ENCODE measurements around the gene CFAP92. TPM values are rescaled to one million over a fixed set of nuclear protein-coding genes. Genes with fewer than 3 reads are reported as not detected.

Gene CFAP92
- polyA plus RNA-seq, 1 donor: 1.1 TPM

DNA sequence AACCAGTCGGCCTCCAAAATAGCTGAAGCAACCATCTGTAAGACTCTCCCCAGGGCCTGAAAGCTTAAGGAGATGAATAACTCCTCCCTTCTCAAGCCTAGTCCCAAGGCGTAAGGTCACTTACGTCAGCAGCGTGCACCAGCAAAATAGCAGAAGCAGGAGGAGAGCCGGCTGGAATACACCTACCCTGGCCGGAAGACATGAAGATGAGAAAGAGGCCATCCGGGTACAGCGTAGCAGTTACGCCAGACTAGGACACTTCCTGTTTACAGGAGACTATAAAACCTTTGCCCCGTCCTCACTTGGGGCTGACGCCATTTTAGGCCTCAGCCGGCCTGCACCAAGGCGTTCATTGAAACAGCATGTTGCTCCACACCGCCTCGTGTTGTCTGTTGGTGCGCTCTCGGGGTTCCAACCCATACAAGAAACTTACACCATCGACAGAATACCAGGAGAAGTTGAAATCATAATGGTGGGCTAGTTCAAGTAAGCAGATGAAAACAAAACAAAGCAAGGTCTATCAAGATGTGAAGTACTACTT lies 2.5 kb downstream of the CFAP92 start:
- DNase-seq (ENCODE audit: low read depth): no peak

DNA sequence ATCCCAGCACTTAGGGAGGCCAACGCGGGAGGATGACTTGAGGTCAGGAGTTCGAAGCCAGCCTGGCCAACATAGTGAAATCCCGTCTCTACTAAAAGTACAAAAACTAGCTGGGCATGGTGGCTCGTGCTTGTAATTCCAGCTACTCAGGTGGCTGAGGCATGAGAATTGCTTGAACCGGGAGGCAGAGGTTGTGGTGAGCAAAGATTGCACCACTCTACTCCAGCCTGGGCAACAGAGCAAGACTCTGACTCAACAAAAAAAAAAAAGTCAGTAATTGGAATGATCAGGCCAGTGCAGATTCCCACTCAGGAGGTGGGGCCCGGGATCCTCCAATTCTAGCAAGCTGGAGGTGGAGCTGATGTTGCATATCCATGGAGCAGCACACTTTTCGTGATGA lies 5.6 kb downstream of the CFAP92 start:
- DNase-seq (ENCODE audit: low read depth): no peak

DNA sequence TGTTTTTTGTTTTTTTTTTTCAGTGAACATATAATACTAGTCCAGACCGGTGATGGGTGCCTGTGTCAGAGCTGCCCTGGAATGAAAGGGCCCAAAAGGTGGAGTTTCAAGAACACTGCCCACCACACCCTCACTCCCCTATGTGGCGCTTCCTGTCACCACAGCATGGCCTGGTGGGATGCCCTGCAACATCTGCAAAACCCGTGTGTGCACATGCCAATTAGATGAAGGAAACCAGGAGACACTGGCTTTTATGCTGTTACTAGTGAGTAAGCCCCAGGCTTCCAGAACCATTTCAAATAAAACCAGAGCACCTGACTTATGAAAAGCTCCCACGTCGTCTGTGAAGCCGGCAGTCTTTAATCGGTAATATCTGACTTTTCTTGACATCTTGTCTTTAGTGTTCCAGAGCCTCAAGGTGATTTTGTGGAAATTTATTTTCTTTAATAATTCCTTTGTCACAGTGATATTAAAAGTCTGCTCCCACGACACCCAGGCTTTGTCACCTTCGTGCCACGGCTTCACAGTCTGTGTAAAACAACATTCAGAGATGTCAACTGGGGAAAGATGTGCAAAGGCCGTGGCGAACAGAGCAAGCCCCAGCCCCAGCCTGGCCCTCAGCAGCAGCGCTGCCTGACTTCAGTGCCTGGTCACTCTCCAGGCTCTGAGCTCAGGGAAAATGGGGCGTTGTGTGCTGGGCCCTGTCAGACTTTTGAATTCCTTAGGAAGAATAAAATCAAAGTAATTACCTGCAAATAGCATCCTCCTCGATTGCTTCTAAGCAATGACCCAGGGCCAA lies 6.4 kb downstream of the CFAP92 start:
- no peak for DNase-seq (ENCODE audit: low read depth)

DNA sequence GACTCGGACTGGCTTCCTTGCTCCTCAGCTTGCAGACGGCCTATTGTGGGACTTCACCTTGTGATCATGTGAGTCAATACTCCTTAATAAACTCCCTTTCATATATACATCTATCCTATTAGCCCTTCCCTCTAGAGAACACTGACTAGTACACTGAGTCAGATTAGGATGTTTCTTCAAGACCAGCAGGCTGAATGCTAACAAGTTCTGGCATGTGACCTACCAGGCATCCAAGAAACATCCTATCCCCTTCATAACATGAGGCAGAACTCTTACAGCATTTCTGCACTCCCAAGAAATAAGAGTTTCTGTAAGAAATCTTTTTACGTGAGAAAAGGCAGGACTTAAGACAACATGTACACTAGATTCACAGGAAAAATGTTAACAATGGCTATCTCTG lies 9.3 kb downstream of the CFAP92 start:
- no peak for DNase-seq (ENCODE audit: low read depth)

DNA sequence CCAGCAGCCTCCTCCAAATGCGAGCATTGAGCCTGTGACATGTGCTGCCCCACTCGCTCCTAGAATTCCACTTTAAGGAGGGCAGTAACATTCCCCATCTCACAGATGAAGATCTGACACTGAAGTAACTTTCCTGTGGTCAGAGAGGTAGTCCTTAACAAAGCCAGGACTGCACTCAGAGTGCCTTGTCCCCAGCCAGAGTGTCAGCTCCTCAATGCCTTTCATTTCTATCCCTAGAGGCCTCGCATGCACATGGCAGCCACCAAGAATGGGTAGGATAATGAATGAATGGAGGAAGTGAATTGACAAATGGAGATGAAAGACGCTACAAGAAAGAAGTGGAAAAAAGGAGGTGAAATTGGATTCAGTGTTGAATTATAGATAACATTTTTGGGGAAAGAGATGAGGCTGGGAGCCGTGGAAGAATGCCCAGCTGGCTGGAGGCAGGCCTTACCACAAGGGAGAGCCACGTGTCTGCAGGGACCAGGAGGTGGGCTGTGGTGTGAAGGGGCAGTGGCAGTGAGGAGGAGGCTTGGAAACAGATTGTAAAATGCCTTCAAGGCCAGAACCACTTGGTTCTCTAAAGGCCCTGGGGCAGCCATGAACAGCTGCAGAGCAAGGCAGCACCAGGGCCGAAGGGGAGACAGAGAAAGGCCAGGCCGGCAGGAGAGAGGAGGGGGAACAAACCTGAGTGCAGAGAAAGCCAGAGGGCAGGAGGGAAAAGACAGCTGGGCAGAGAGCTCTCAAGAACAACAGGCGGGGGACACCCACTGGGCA lies 10.4 kb downstream of the CFAP92 start:
- no peak for DNase-seq (ENCODE audit: low read depth)

DNA sequence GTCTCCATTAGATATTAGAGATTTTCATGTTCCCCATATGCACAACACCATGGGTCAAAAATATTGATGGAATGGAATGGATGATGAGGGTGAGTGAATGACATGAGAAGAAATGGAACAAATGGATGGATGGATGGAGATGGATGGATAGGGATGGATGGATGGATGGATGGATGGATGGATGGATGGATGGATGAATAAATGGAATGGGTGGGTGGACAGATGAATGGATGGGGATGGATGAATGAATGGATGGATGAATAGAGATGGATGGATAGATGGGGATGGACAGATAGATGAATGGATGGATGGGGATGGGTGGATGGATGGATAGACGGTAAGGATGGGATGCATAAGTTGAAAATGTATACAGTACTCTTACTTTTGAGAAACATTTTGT lies 18.6 kb downstream of the CFAP92 start:
- no peak for DNase-seq (ENCODE audit: low read depth)

DNA sequence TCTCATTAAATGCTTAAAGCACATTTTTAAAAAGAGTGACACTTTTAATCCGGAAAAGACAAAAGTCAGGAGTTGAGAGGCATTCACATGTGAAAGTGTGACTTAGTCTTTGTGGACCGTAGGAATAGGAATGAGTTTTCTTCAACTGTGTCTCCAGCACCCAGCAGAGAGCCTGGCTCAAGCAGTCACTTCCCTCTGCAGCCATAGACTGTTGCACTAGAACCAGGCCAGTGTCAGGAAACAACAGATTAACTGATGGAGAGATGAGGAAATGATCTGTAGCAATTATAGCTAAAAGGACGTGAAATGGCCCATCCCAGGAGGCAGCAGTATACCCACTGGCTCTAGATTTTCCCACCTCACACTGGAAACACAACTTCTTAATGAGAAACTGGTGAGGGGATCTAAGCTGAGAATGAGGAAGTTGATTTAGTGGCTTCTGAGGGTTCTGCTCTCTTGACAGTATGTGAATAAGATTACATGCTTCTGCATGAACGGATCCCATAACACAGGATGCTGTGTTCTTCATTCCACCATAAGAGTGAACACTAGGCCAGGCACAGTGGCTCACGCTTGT lies 19.8 kb downstream of the CFAP92 start:
- DNase-seq (ENCODE audit: low read depth): no peak

DNA sequence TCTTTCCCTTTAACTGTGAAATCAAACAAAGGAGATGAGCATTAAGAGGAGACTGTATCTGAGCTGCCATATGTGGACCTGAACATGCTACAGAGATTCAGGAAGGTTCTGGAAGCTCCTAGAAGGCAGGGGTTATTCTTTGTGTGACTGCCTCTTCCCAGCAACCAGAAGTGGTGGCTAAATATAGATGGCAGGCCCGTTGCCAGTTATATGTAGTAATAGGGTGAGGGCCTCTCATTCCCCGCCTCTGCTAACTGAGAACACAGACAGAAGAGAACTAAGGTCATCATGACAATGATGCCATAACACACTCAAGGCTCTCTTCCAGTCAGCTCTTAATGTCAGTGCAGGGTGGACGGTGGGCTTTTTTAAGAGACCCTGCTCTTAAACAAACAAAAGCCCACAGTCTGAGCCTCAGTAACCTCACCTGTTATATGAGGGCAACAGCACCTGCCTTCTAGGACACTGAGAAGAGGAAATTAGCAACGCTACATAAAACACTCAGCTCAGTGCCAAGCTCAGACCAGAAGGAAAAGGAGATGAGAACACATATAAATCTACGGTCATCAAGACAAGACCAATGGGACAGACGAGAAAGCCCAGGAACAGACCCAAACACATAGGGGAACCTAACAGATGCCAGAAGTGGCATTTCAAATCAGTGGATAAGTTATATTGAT lies 22.3 kb downstream of the CFAP92 start:
- peak; percentile 44 for DNase-seq (ENCODE audit: low read depth)

DNA sequence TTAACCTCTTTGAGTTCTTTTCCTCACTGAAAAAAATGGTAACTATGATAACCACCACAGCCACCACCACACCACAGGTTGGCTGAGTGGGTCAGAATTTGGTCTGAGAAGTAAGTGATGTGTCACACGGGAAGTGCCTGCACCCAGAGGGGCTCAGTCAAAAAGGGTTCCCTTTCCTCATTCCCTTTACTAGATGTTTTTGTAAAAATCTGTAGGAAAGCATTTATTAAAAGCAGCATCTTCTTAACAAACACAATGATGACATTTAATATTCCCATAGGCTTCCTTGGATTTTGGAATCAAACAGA lies 23.2 kb downstream of the CFAP92 start:
- no peak for DNase-seq (ENCODE audit: low read depth)

DNA sequence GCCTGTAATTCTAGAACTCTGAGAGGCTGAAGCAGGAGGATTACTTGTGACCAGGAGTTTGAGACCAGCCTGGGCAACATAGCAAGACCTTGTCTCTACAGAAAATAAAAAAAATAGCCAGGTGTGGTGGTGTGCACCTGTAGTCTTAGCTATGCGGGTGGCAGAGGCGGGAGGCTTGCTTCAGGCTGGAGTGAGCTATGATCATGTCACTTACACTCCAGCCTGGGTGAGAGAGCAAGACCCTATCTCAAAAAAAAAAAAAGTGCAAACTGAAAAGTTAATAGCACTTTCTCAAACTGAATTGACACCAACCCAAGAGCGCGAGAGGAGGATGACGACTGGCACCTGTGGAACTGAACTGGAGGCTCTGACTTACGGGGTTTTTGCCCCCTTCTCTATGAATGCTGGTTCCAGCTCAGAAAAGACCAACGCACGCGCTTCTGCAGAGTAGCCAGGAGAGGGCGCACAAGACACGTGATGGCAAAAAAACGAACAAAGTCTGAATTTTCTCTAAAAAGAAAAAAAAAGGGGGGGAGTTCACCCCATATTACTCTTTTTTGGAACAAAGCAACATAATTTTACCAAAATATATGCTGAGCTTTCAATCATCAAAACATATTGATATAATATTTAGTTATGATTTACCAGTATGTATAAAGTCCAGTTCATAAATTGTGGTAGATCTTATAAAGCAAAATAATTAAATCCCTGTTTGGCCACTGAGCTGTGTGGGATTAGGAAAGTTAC lies 23.7 kb downstream of the CFAP92 start:
- no peak for DNase-seq (ENCODE audit: low read depth)

DNA sequence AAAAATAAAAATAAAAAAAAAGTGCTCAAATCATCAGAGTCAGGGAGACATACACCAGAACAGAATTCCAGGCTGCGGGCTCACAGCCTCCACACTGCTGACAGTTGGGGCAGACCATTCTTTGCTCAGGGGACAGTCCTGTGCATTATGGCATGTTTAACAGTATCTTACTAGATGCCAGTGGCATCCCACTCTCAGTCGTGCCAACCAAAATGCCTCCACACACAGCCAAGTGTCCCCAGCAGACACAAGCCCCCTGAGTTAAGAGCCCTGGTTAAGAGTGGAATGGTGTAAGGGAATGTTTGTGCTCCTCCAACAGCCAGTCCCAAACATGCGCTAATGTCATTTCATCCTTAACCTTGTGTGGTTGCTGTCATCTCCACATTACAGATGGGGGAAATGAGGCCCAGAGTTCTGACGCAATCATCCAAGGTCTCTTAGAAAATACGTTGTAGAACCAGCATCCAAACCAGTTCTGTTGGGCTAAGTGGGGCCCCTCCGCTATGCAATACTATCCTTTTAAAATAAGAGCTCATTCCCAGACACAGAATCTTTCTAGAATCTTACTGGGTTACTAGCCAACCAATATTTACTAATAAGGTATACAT lies 26.0 kb downstream of the CFAP92 start:
- no peak for DNase-seq (ENCODE audit: low read depth)

DNA sequence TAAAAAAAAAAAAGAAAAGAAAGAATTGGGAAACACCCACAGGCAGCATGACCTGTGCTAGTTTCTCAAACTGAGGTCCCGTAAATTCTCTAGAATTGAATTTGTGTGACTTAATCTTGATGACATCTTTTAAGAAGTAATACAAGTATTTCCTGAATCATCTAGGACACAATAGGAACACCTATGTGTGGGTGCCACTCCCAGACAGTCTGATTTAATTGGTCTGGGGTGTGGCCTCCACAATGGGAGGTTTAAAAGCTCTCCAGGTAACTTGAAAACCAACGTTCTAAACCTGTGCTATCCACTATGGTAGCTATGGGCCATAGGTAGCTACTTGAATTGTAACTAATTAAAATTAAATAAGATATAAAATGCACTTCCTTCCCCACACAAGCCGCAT lies 28.1 kb downstream of the CFAP92 start:
- DNase-seq (ENCODE audit: low read depth): no peak

DNA sequence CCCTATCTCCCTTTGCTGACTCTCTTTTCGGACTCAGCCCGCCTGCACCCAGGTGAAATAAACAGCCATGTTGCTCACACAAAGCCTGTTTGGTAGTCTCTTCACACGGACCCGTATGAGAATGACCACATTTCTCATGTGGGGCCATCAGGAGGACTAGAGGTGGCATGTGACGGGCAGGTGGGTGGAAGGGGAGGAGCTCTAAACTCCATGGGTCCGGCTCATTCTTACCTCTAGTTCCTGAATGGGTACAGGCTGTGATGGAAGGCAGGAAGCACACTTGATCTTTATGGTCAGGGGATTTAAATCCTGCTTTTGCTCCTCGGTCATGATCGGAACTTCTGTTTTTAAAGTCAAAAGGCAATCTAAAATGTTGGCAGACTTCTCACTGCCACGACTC lies 28.6 kb downstream of the CFAP92 start:
- DNase-seq (ENCODE audit: low read depth): no peak

DNA sequence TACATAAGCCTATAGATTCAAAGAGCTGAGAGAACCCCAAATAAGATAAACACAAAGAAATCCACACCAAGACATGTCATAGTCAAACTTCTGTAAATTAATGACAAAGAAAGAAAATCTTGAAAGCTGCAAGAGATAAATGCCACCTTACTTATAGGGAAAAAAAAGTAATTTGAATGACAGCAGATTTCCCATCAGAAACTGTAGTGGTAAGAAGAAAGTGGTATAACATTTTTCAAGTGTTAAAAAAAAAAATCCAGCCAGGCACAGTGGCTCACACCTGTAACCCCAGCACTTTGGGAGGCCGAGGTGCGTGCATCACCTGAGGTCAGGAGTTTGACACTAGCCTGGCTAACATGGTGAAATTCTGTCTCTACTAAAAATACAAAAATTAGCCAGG lies 37.4 kb downstream of the CFAP92 start:
- DNase-seq (ENCODE audit: low read depth): no peak

DNA sequence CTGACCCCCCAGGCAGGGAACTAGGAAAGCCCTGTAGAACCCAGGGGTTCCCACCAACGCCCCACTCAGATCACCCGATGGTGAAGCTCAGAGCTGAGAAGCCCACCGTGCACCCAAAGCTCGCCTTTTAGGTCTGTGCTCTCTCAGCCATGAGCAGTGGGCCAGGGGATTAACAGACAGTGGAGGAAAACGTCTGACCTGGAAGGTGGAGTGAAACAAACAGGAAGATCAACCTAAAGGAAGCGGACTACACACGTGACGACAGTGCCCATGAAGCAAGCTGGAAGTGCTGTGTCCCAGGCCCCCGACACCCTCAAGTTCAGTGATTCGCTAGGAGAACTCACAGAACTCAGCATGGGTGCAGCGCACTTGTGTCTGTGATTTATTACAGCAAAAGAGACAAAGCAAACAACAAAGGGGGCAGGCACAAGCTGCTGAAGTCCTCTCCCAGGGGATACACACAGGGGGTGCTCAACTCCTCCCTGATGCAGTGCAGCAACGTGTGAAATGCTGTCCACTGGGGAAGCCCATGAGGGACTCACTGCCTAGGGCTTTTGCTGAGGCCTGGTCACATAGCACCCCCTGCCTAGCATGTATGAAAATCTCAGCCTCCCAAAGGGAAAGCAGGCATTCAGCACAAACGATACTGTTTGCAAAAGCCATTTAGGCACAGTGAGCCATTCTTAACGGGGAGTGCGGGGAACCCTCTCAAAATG lies 43.5 kb downstream of the CFAP92 start:
- DNase-seq (ENCODE audit: low read depth): no peak

DNA sequence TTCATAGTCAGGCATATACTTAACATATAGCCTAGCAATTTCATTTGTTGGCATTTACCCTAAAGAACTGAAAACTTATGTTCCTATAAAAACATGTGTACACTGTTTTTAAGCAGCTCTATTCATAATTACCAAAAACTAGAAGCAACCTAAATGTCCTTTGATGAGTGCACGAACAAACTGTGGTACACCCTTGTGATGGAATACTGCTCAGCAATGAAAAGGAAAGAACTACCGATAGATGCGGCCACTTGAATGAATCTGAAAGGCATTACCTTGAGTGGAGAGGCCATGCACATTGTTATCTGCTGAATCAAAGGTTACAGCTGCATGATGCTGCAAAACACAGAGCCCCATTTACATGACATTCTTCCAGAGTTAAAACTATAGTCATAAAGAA lies 44.7 kb downstream of the CFAP92 start:
- DNase-seq (ENCODE audit: low read depth): no peak

DNA sequence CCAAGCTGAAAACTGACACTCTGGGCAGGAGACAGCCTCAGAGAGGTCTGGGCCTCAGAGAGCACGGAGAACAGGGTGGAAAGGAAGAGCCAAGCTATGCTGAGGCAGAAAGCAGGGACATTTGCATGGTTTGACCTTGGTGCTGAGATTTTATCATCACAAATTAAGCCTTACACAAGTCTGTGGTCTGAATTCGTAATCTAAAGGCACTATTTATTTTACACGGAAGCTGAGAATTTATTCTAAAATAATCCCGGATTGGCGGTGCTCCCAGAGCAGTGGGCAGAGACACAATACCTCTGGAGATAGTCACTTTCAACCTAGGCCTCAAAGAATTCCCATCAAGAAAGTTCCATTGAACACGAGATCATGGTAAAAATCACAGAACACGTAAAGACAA lies 47.5 kb downstream of the CFAP92 start:
- DNase-seq (ENCODE audit: low read depth): no peak

DNA sequence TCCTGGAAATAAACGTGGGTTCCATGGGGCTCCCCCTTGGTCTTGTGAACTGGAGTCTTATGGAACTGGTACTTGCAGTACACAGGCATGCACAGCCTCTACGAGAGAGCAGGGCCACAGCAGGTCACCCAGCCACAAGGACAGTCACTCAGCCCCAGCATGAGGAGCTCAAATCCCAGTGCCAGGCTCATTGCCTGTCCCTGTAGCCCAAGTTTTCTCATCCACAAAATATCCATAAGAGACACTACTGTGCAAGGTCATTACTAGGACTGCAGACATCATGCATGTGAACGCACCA lies 48.0 kb downstream of the CFAP92 start:
- no peak for DNase-seq (ENCODE audit: low read depth)

DNA sequence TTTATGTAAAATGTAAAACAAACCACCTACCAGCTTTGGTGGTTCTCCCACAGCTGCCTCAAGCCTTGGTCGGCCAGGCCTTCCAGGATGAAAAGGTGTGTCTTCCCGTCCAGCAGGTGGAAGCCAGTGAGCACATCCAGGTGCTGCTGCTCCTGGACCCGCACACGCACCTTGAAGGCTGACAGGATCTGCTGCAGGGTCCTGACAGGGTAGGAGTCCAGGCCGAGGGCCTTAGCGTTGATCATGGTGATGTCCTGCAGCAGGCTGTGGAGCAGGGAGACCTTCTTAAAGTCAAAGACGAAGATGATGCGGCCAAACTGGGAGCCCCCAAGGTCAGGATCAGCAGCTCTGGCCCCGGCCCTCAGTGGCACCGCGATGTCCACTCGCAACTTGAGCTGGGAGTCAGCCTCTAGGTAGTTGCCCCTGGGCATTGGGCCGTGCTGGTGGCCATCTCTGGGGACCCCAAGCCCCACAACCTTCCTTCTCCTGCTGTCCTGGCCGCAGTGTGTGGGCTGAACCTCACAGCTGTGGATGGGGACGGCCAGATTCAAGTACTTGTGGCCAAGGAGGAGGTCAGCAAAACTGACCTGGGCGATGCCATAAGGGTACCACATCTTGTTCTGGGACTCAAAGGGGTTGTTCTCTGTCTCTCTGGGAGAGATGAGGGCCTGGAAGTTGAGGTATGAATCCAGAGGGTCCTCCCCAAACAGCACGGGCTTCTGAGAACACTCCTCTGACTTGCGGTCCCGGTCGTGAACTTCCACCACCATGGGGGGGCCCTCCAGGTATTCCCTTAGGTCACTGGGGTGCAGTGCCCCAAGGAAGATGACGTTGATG lies 48.6 kb downstream of the CFAP92 start:
- DNase-seq (ENCODE audit: low read depth): no peak
